Measurements from ENCODE around the gene HEXD. TPM values are rescaled to one million over a fixed set of nuclear protein-coding genes. Genes with fewer than 3 reads are reported as not detected.
"Not testable (repeated sequence)": the region's sequence is repeated elsewhere in the genome, so short reads cannot be mapped to it uniquely, and the experiment has no call there.

Gene HEXD
- total RNA-seq, 1 experiment from 2014 or later, result 16.2 TPM

GRCh38 chr17:82411396-82412053, 6.6 kb upstream of the HEXD start:
- CTCF ChIA-PET, result interaction anchor here (0.6 to 1.3 kb wide), 4 partner anchors 22 to 463 kb away, joined by 3 to 4 read pairs (median 3); no protein-coding TSS in a partner anchor
- H3K4me3 Mint-ChIP-seq (ENCODE audit: unreplicated experiment), result no peak overlapping the region
- no peaks in the 10 kb centered on the region for H3K9me3 Mint-ChIP-seq (ENCODE audit: unreplicated experiment)
- H3K36me3 Mint-ChIP-seq (ENCODE audit: insufficient read depth, unreplicated experiment), result peaks cover 24% of the 10 kb centered on the region
- POLR2A ChIA-PET, result no interaction called here
- DNase-seq (ENCODE audit: unreplicated experiment), result no peak
- intact Hi-C loops (cut with micrococcal nuclease), result loop anchor here (10.0 kb wide), 2 partner anchors 113 to 143 kb away; no protein-coding TSS in a partner anchor
- BruUV-seq (replicated peaks), result no TSS peak
- TF ChIP-seq CTCF (IDR thresholded peaks at IDR 0.05; ENCODE audit: unreplicated experiment), result no peak
- H3K4me1 Mint-ChIP-seq (ENCODE audit: insufficient read depth, unreplicated experiment), result no peaks in the 10 kb centered on the region
- H3K27me3 Mint-ChIP-seq (ENCODE audit: insufficient read depth, unreplicated experiment), result no peaks in the 10 kb centered on the region
- no peak overlapping the region for H3K27ac Mint-ChIP-seq (ENCODE audit: low read depth, unreplicated experiment)

GRCh38 chr17:82412081-82412480, 6.1 kb upstream of the HEXD start:
- H3K4me3 Mint-ChIP-seq (ENCODE audit: unreplicated experiment); POLR2A ChIA-PET; H3K27ac Mint-ChIP-seq (ENCODE audit: low read depth, unreplicated experiment); CTCF ChIA-PET; DNase-seq (ENCODE audit: unreplicated experiment); H3K27me3 Mint-ChIP-seq (ENCODE audit: insufficient read depth, unreplicated experiment); BruUV-seq (replicated peaks); H3K9me3 Mint-ChIP-seq (ENCODE audit: unreplicated experiment); H3K4me1 Mint-ChIP-seq (ENCODE audit: insufficient read depth, unreplicated experiment): not testable (repeated sequence)
- intact Hi-C loops (cut with micrococcal nuclease), result loop anchor here (10.0 kb wide), 2 partner anchors 113 to 143 kb away; no protein-coding TSS in a partner anchor
- peaks cover 24% of the 10 kb centered on the region for H3K36me3 Mint-ChIP-seq (ENCODE audit: insufficient read depth, unreplicated experiment)

GRCh38 chr17:82412535-82413520, 5.3 kb upstream of the HEXD start:
- H3K4me1 Mint-ChIP-seq (ENCODE audit: insufficient read depth, unreplicated experiment), result no peaks in the 10 kb centered on the region
- no peak for DNase-seq (ENCODE audit: unreplicated experiment)
- CTCF ChIA-PET, result interaction anchor here (0.6 to 0.9 kb wide), 5 partner anchors 55 to 453 kb away, joined by 3 to 5 read pairs (median 3); no protein-coding TSS in a partner anchor
- no peak overlapping the region for H3K4me3 Mint-ChIP-seq (ENCODE audit: unreplicated experiment)
- no peaks in the 10 kb centered on the region for H3K27me3 Mint-ChIP-seq (ENCODE audit: insufficient read depth, unreplicated experiment)
- H3K27ac Mint-ChIP-seq (ENCODE audit: low read depth, unreplicated experiment), result no peak overlapping the region
- no TSS peak for BruUV-seq (replicated peaks)
- H3K36me3 Mint-ChIP-seq (ENCODE audit: insufficient read depth, unreplicated experiment), result peaks cover 24% of the 10 kb centered on the region
- TF ChIP-seq CTCF (IDR thresholded peaks at IDR 0.05; ENCODE audit: unreplicated experiment), result no peak
- H3K9me3 Mint-ChIP-seq (ENCODE audit: unreplicated experiment), result no peaks in the 10 kb centered on the region
- intact Hi-C loops (cut with micrococcal nuclease), result loop anchor here (10.0 kb wide), 2 partner anchors 112 to 142 kb away; no protein-coding TSS in a partner anchor
- POLR2A ChIA-PET, result no interaction called here

GRCh38 chr17:82414548-82415281, 3.4 kb upstream of the HEXD start:
- CTCF ChIA-PET, result interaction anchor here (0.6 to 1.0 kb wide), 3 partner anchors 12 to 232 kb away, joined by 3 to 4 read pairs (median 3); no protein-coding TSS in a partner anchor
- BruUV-seq (replicated peaks), result TSS peak; percentile 1
- no peaks in the 10 kb centered on the region for H3K27me3 Mint-ChIP-seq (ENCODE audit: insufficient read depth, unreplicated experiment)
- no peak overlapping the region for H3K4me3 Mint-ChIP-seq (ENCODE audit: unreplicated experiment)
- POLR2A ChIA-PET, result interaction anchor here (0.6 kb wide), 1 partner anchor 108 kb away, joined by 3 read pairs; no protein-coding TSS in a partner anchor
- intact Hi-C loops (cut with micrococcal nuclease), result loop anchor here (2.0 to 10.0 kb wide), 3 partner anchors 62 to 140 kb away; no protein-coding TSS in a partner anchor
- peaks cover 11% of the 10 kb centered on the region for H3K36me3 Mint-ChIP-seq (ENCODE audit: insufficient read depth, unreplicated experiment)
- peak; percentile 37 for TF ChIP-seq CTCF (IDR thresholded peaks at IDR 0.05; ENCODE audit: unreplicated experiment)
- DNase-seq (ENCODE audit: unreplicated experiment), result peak; percentile 43
- H3K9me3 Mint-ChIP-seq (ENCODE audit: unreplicated experiment), result no peaks in the 10 kb centered on the region
- H3K4me1 Mint-ChIP-seq (ENCODE audit: insufficient read depth, unreplicated experiment), result no peaks in the 10 kb centered on the region
- H3K27ac Mint-ChIP-seq (ENCODE audit: low read depth, unreplicated experiment), result no peak overlapping the region
